ENCODE data around the gene SPSB4. TPM values are rescaled to one million over a fixed set of nuclear protein-coding genes. Genes with fewer than 3 reads are reported as not detected.

SPSB4 gene
- total and polyA plus RNA-seq, 10 of the 15 experiments (the other 5 are each of a cell fraction or from before 2014, with no cell fraction given), result not detected

DNA sequence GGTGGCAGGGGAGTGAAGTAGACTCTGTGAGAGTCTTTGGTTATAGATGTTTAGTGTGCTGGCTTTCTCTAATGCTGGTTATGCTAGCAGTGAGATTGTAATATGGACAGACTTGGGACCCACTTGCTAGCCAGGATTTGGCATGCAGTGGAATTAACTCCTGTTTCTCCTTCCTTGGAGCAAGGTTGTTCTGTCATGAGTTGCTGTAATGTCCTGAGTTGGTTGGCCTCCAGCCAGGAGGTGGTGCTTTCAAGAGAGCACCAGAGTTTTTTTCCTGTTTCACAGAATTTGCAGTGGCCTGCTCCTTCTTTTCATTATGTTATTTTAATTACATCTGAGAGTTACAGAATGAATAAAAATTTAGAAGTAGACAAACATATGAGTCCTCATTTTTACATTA, 92.4 kb downstream of the SPSB4 start:
- no peak overlapping the region for H3K4me2 ChIP-seq (ENCODE audit: control insufficient read depth, insufficient read depth)
- no peaks in the 10 kb centered on the region for H3K36me3 ChIP-seq (ENCODE audit: control insufficient read depth in 2 of 2, insufficient read depth in 2 of 2, low read length in 1 of 2)
- H3K9ac ChIP-seq (ENCODE audit: control insufficient read depth, insufficient read depth, low read length), result no peak overlapping the region
- intact Hi-C loops (cut with micrococcal nuclease; ENCODE audit: unreplicated experiment), result no loop called here
- in situ Hi-C loops (cut with MboI), result no loop called here
- ChIA-PET RAD21 (ENCODE audit: unreplicated experiment) (no interaction called here), POLR2A (no interaction called here), CTCF (no interaction called here), SMC1A (ENCODE audit: uncharacterized antibody, unreplicated experiment) (no interaction called here)
- no peak overlapping the region for H3K4me3 ChIP-seq
- no peaks in the 10 kb centered on the region for H3K79me2 ChIP-seq (ENCODE audit: control insufficient read depth, insufficient read depth, low read length)
- no peaks in the 10 kb centered on the region for H3K27me3 ChIP-seq (replicated peaks in 1 of 2; ENCODE audit: control insufficient read depth in 2 of 2, insufficient read depth in 2 of 2, low read length in 1 of 2)
- no peak overlapping the region for H3K27ac ChIP-seq (ENCODE audit: control insufficient read depth, insufficient read depth)
- DNase-seq (ENCODE audit: low read depth, low spot score), result no peak
- no peaks in the 10 kb centered on the region for H3K4me1 ChIP-seq (ENCODE audit: control insufficient read depth, insufficient read depth, low read length)
- no peak for ATAC-seq
- no peaks in the 10 kb centered on the region for H4K20me1 ChIP-seq (ENCODE audit: control insufficient read depth, insufficient read depth)
- no TSS peak for BruUV-seq (replicated peaks)
- TF ChIP-seq TCF7 (IDR thresholded peaks at IDR 0.05; ENCODE audit: borderline replicate concordance) (no peak), ZNF207 (IDR thresholded peaks at IDR 0.05; ENCODE audit: borderline replicate concordance) (no peak), NFYB (IDR thresholded peaks at IDR 0.05; ENCODE audit: insufficient read depth, low read depth, low read length) (no peak), YBX1 (IDR thresholded peaks at IDR 0.05) (no peak), MTA3 (IDR thresholded peaks at IDR 0.05; ENCODE audit: borderline replicate concordance, low read length) (no peak)
- no peak for FAIRE-seq
- H2AFZ ChIP-seq (ENCODE audit: control insufficient read depth, low read depth, low read length), result no peak overlapping the region
- no peaks in the 10 kb centered on the region; the same call in 2 of the 3 replicates for H3K9me3 ChIP-seq (replicated peaks; ENCODE audit: control insufficient read depth, insufficient read depth, low read length)

DNA sequence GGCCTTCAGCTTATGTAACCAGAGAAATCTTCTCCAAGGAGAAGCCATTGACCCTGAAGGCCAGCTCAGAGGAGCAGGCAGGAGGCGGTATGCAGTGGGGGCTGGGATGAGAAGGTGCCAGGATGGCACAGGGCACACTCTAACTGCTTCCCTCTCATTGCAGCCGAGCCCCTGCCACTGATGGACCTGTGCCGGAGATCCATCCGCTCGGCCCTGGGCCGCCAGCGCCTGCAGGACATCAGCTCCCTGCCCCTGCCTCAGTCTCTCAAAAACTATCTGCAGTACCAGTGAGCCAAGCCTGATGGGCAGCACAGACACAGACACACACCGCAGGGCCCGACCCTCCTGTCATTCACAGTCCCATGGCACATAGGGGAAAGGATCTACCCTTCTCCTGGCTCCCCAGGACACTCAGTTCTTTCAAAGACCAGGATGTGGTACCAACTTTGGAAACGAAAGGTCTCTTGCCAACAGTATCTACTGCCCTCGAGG, 95.9 kb downstream of the SPSB4 start:
- no peak for ATAC-seq
- in situ Hi-C loops (cut with MboI) (no loop called here), intact Hi-C loops (cut with micrococcal nuclease; ENCODE audit: unreplicated experiment) (no loop called here)
- no peak overlapping the region for H3K9ac ChIP-seq (ENCODE audit: control insufficient read depth, insufficient read depth, low read length)
- no peaks in the 10 kb centered on the region; a peak in 1 of 4 replicates for H3K27me3 ChIP-seq (replicated peaks in 1 of 2; ENCODE audit: control insufficient read depth in 2 of 2, insufficient read depth in 2 of 2, low read length in 1 of 2)
- no peak overlapping the region for H2AFZ ChIP-seq (ENCODE audit: control insufficient read depth, low read depth, low read length)
- no peak overlapping the region for H3K4me3 ChIP-seq
- FAIRE-seq, result no peak
- no peak overlapping the region for H3K27ac ChIP-seq (ENCODE audit: control insufficient read depth, insufficient read depth)
- no peaks in the 10 kb centered on the region for H3K79me2 ChIP-seq (ENCODE audit: control insufficient read depth, insufficient read depth, low read length)
- no peak overlapping the region for H3K4me2 ChIP-seq (ENCODE audit: control insufficient read depth, insufficient read depth)
- BruUV-seq (replicated peaks), result no TSS peak
- H3K9me3 ChIP-seq (replicated peaks; ENCODE audit: control insufficient read depth, insufficient read depth, low read length), result no peaks in the 10 kb centered on the region; the same call in 2 of the 3 replicates
- no peaks in the 10 kb centered on the region for H4K20me1 ChIP-seq (ENCODE audit: control insufficient read depth, insufficient read depth)
- ChIA-PET RAD21 (ENCODE audit: unreplicated experiment) (no interaction called here), CTCF (no interaction called here), SMC1A (ENCODE audit: uncharacterized antibody, unreplicated experiment) (no interaction called here), POLR2A (no interaction called here)
- no peaks in the 10 kb centered on the region for H3K36me3 ChIP-seq (ENCODE audit: control insufficient read depth in 2 of 2, insufficient read depth in 2 of 2, low read length in 1 of 2)
- H3K4me1 ChIP-seq (ENCODE audit: control insufficient read depth, insufficient read depth, low read length), result no peaks in the 10 kb centered on the region
- TF ChIP-seq TARDBP (IDR thresholded peaks at IDR 0.05; ENCODE audit: borderline replicate concordance) (no peak), CBX5 (IDR thresholded peaks at IDR 0.05; ENCODE audit: low read depth) (no peak), RAD51 (IDR thresholded peaks at IDR 0.05) (no peak), SMAD5 (IDR thresholded peaks at IDR 0.05; ENCODE audit: low read depth) (no peak), BMI1 (IDR thresholded peaks at IDR 0.05; ENCODE audit: borderline replicate concordance) (no peak), MYB (IDR thresholded peaks at IDR 0.05; ENCODE audit: borderline replicate concordance, low read depth, low read length) (no peak), MTA3 (IDR thresholded peaks at IDR 0.05; ENCODE audit: borderline replicate concordance, low read length) (no peak), FOXK2 (IDR thresholded peaks at IDR 0.05) (no peak), GATAD2B (conservative IDR thresholded peaks at IDR 0.05; ENCODE audit: low read depth) (no peak), FOXM1 (IDR thresholded peaks at IDR 0.05; ENCODE audit: low read depth, low read length) (no peak), CBFB (IDR thresholded peaks at IDR 0.05; ENCODE audit: low read depth) (no peak), SPI1 (IDR thresholded peaks at IDR 0.05; ENCODE audit: borderline replicate concordance, insufficient read depth, low read depth, low read length) (no peak), ZNF24 (IDR thresholded peaks at IDR 0.05) (no peak), ZZZ3 (IDR thresholded peaks at IDR 0.05; ENCODE audit: control insufficient read depth, insufficient read length, low read depth) (no peak), PAX8 (IDR thresholded peaks at IDR 0.05) (no peak)
- TF ChIP-seq, protein P1, sequence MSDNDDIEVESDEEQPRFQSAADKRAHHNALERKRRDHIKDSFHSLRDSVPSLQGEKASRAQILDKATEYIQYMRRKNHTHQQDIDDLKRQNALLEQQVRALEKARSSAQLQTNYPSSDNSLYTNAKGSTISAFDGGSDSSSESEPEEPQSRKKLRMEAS (IDR thresholded peaks at IDR 0.05; ENCODE audit: low read depth, low read length), result no peak
- no peak for DNase-seq (ENCODE audit: low read depth, low spot score)
- 38% methylated on average over 11 of the region's 11 CpGs for WGBS (ENCODE audit: insufficient coverage, insufficient replicate concordance, low lambda C conversion rate, missing lambda C conversion rate)

Data from GM12878 (cell line).